ENCODE measurements around the gene UNC5B. TPM values are rescaled to one million over a fixed set of nuclear protein-coding genes. Genes with fewer than 3 reads are reported as not detected.

Gene UNC5B
- polyA plus RNA-seq, 1 donor (not counting 4 experiments of a cell fraction or from before 2014, with no cell fraction given), result 1.1 TPM

- Histone ChIP-seq H3K4me3 (ENCODE audit: control insufficient read depth in 2 of 3, extremely low read depth in 1 of 3, insufficient read depth in 2 of 3, low read depth in 1 of 3, low read length in 3 of 3) (no peak overlapping the region), H3K9me1 (ENCODE audit: control insufficient read depth, extremely low read depth, insufficient read depth, low read length) (no peaks in the 10 kb centered on the region), H3K9ac (ENCODE audit: control insufficient read depth, extremely low read depth, insufficient read depth, low read length) (no peak overlapping the region), H3K27ac (ENCODE audit: control insufficient read depth, insufficient read depth, low read length) (no peak overlapping the region), H2AFZ (ENCODE audit: control insufficient read depth, low read length) (no peak overlapping the region), H4K20me1 (ENCODE audit: control insufficient read depth, extremely low read depth, insufficient read depth, low read length) (peaks cover 6% of the 10 kb centered on the region), H3K4me2 (ENCODE audit: control insufficient read depth, extremely low read depth, insufficient read depth, low read depth, low read length) (no peak overlapping the region), H3K9me3 (ENCODE audit: control insufficient read depth, low read depth, low read length) (no peaks in the 10 kb centered on the region), H3K4me1 (ENCODE audit: control insufficient read depth, extremely low read depth, insufficient read depth, low read length) (no peaks in the 10 kb centered on the region), H3K79me2 (ENCODE audit: control insufficient read depth, insufficient read depth, low read length) (no peaks in the 10 kb centered on the region), H3K27me3 (ENCODE audit: control insufficient read depth, extremely low read depth, insufficient read depth, low read length) (peaks cover 23% of the 10 kb centered on the region), H3K36me3 (ENCODE audit: control insufficient read depth in 2 of 2, extremely low read depth in 1 of 2, insufficient read depth in 2 of 2, low read length in 2 of 2) (no peaks in the 10 kb centered on the region)
- dilution Hi-C loops (cut with MboI; ENCODE audit: extremely low pct_ligation_motif_present, low sequenced_read_pairs), result no loop called here
- DNase-seq (ENCODE audit: low read depth, low spot score) (no peak), FAIRE-seq (no peak)
- TF ChIP-seq EZH2 (IDR thresholded peaks at IDR 0.05; ENCODE audit: low read length), result no peak
- TF ChIP-seq, protein P1, sequence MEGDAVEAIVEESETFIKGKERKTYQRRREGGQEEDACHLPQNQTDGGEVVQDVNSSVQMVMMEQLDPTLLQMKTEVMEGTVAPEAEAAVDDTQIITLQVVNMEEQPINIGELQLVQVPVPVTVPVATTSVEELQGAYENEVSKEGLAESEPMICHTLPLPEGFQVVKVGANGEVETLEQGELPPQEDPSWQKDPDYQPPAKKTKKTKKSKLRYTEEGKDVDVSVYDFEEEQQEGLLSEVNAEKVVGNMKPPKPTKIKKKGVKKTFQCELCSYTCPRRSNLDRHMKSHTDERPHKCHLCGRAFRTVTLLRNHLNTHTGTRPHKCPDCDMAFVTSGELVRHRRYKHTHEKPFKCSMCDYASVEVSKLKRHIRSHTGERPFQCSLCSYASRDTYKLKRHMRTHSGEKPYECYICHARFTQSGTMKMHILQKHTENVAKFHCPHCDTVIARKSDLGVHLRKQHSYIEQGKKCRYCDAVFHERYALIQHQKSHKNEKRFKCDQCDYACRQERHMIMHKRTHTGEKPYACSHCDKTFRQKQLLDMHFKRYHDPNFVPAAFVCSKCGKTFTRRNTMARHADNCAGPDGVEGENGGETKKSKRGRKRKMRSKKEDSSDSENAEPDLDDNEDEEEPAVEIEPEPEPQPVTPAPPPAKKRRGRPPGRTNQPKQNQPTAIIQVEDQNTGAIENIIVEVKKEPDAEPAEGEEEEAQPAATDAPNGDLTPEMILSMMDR (optimal IDR thresholded peaks at IDR 0.05 in 1 of 3, IDR thresholded peaks at IDR 0.05 in 1 of 3, conservative IDR thresholded peaks at IDR 0.05 in 1 of 3; ENCODE audit: extremely low read depth in 1 of 3, insufficient read depth in 2 of 3, low read length in 3 of 3), result no peak
These were observed 130.4 kb downstream of the UNC5B start for GRCh38 chr10:71342573-71343391.

DNA sequence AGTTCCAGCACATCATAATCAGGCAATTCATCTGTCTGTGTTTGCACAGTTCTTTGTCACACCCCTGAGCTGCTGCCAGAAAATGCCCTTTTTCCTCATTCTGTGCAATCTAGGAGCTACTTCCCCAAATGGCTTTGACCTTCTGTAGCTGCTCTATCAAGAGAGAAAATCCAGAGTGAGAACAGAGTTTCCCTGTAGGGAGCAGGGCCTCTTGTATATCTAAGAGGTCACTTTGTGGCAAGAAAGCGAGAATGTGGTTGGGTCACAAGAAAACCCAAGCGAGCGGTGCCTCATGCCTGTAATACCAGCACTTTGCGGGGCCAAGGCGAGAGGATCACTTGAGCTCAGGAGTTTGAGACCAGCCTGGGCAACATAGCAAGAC lies 131.0 kb downstream of the UNC5B start:
- H3K27me3 ChIP-seq (ENCODE audit: control insufficient read depth, extremely low read depth, insufficient read depth, low read length), result peaks cover 29% of the 10 kb centered on the region
- no peak for FAIRE-seq
- no peaks in the 10 kb centered on the region for H3K79me2 ChIP-seq (ENCODE audit: control insufficient read depth, insufficient read depth, low read length)
- no peaks in the 10 kb centered on the region for H3K36me3 ChIP-seq (ENCODE audit: control insufficient read depth in 2 of 2, extremely low read depth in 1 of 2, insufficient read depth in 2 of 2, low read length in 2 of 2)
- no peaks in the 10 kb centered on the region for H3K9me1 ChIP-seq (ENCODE audit: control insufficient read depth, extremely low read depth, insufficient read depth, low read length)
- no peak overlapping the region for H3K4me3 ChIP-seq (ENCODE audit: control insufficient read depth in 2 of 3, extremely low read depth in 1 of 3, insufficient read depth in 2 of 3, low read depth in 1 of 3, low read length in 3 of 3)
- H3K4me2 ChIP-seq (ENCODE audit: control insufficient read depth, extremely low read depth, insufficient read depth, low read depth, low read length), result no peak overlapping the region
- no peaks in the 10 kb centered on the region for H3K9me3 ChIP-seq (ENCODE audit: control insufficient read depth, low read depth, low read length)
- no peak for DNase-seq (ENCODE audit: low read depth, low spot score)
- peaks cover 6% of the 10 kb centered on the region for H4K20me1 ChIP-seq (ENCODE audit: control insufficient read depth, extremely low read depth, insufficient read depth, low read length)
- H3K9ac ChIP-seq (ENCODE audit: control insufficient read depth, extremely low read depth, insufficient read depth, low read length), result no peak overlapping the region
- H3K27ac ChIP-seq (ENCODE audit: control insufficient read depth, insufficient read depth, low read length), result no peak overlapping the region
- dilution Hi-C loops (cut with MboI; ENCODE audit: extremely low pct_ligation_motif_present, low sequenced_read_pairs), result no loop called here
- no peaks in the 10 kb centered on the region for H3K4me1 ChIP-seq (ENCODE audit: control insufficient read depth, extremely low read depth, insufficient read depth, low read length)
- H2AFZ ChIP-seq (ENCODE audit: control insufficient read depth, low read length), result no peak overlapping the region
- TF ChIP-seq, protein P1 (optimal IDR thresholded peaks at IDR 0.05 in 1 of 3, IDR thresholded peaks at IDR 0.05 in 1 of 3, conservative IDR thresholded peaks at IDR 0.05 in 1 of 3; ENCODE audit: extremely low read depth in 1 of 3, insufficient read depth in 2 of 3, low read length in 3 of 3), result no peak
- TF ChIP-seq EZH2 (IDR thresholded peaks at IDR 0.05; ENCODE audit: low read length), result no peak
